ENCODE measurements around the gene MTHFD1L. TPM values are rescaled to one million over a fixed set of nuclear protein-coding genes. Genes with fewer than 3 reads are reported as not detected.

Gene MTHFD1L
- total and polyA plus RNA-seq, 2 of the 8 experiments (the other 6 are each of a cell fraction or from before 2014, with no cell fraction given) = 29.2 to 105 TPM

DNA sequence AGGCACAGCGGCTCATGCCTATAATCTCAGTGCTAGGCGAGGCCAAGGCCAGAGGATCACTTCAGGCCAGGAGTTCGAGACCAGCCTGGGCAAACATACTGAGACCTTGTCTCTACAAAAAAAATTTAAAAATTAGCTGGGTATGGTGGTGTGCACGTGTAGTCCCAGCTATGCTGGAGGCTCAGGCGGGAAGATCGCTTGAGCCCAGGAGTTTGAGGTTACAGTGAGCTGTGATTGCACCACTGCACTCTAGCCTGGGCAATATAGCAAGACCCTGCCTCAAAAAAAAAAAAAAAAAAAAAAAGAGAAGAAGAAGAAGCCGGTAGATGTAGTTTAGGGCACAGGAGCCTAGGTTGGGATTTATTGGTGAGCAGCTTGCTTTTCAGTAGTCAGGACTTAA lies 20.7 kb downstream of the MTHFD1L start:
- POLR2A ChIA-PET (ENCODE audit: partially characterized antibody) = interaction anchor here (1.6 to 2.5 kb wide), 3 partner anchors 13 to 20 kb away, joined by 4 to 14 read pairs (median 6); partner anchors contain the start of gene MTHFD1L
- CTCF ChIA-PET (ENCODE audit: partially characterized antibody) = interaction anchor here (0.6 to 2.1 kb wide), 4 partner anchors 9 to 200 kb away, joined by 3 to 8 read pairs (median 4); no protein-coding TSS in a partner anchor
- TF ChIP-seq SIX5 (IDR thresholded peaks at IDR 0.05; ENCODE audit: low read depth, low read length) (no peak), EZH2 (IDR thresholded peaks at IDR 0.05; ENCODE audit: low read depth, low read length, severe bottlenecking) (no peak), GABPA (IDR thresholded peaks at IDR 0.05; ENCODE audit: borderline replicate concordance, insufficient read depth, low read length) (no peak), NRF1 (IDR thresholded peaks at IDR 0.05; ENCODE audit: low read depth, low read length) (no peak), CTBP2 (IDR thresholded peaks at IDR 0.05; ENCODE audit: borderline replicate concordance, insufficient read depth, insufficient read length, low read length) (no peak), BACH1 (IDR thresholded peaks at IDR 0.05; ENCODE audit: low read length) (no peak), CREB1 (IDR thresholded peaks at IDR 0.05) (no peak), CHD2 (IDR thresholded peaks at IDR 0.05; ENCODE audit: low read length) (no peak), POU5F1 (IDR thresholded peaks at IDR 0.05; ENCODE audit: low read depth, low read length) (no peak), SRF (IDR thresholded peaks at IDR 0.05; ENCODE audit: low read depth, low read length) (no peak)
- TF ChIP-seq, protein P1, sequence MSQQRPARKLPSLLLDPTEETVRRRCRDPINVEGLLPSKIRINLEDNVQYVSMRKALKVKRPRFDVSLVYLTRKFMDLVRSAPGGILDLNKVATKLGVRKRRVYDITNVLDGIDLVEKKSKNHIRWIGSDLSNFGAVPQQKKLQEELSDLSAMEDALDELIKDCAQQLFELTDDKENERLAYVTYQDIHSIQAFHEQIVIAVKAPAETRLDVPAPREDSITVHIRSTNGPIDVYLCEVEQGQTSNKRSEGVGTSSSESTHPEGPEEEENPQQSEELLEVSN (IDR thresholded peaks at IDR 0.05) = no peak
- TF ChIP-seq, protein P2, sequence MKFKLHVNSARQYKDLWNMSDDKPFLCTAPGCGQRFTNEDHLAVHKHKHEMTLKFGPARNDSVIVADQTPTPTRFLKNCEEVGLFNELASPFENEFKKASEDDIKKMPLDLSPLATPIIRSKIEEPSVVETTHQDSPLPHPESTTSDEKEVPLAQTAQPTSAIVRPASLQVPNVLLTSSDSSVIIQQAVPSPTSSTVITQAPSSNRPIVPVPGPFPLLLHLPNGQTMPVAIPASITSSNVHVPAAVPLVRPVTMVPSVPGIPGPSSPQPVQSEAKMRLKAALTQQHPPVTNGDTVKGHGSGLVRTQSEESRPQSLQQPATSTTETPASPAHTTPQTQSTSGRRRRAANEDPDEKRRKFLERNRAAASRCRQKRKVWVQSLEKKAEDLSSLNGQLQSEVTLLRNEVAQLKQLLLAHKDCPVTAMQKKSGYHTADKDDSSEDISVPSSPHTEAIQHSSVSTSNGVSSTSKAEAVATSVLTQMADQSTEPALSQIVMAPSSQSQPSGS (IDR thresholded peaks at IDR 0.05; ENCODE audit: low read length) = no peak

More for the DNA sequence above, 20.7 kb downstream of the MTHFD1L start:
- Histone ChIP-seq H3K56ac (replicated peaks; ENCODE audit: insufficient read length, low read depth, low read length) (no peak overlapping the region), H2BK120ac (replicated peaks; ENCODE audit: low read depth, low read length) (no peak overlapping the region), H2BK20ac (ENCODE audit: low read length) (no peak overlapping the region), H3K18ac (ENCODE audit: extremely low read depth, low read length) (no peak overlapping the region), H4K91ac (replicated peaks; ENCODE audit: insufficient read length, low read length) (no peak overlapping the region), H3K23ac (ENCODE audit: insufficient read length) (no peak overlapping the region), H3K9ac (replicated peaks in 1 of 4; ENCODE audit: extremely low read depth in 1 of 4, low read depth in 3 of 4, low read length in 3 of 4) (no peak overlapping the region), H2BK15ac (ENCODE audit: low read length) (no peak overlapping the region), H2AK5ac (ENCODE audit: low read depth, low read length) (no peak overlapping the region), H4K5ac (ENCODE audit: insufficient read length, low read depth, low read length) (no peak overlapping the region), H3K14ac (ENCODE audit: insufficient read length) (no peak overlapping the region), H2BK5ac (ENCODE audit: low read depth, low read length) (no peak overlapping the region), H3K4ac (replicated peaks; ENCODE audit: insufficient read length, low read depth, low read length) (no peak overlapping the region), H3K79me2 (ENCODE audit: control insufficient read depth in 1 of 2, insufficient read depth in 2 of 2, low read length in 2 of 2) (peaks cover 0 to 12% of the 10 kb centered on the region in 2 experiments; a peak in 2 of 4 replicates), H3K4me3 (ENCODE audit: extremely low read depth in 1 of 4, insufficient read depth in 2 of 4, low read depth in 3 of 4, low read length in 4 of 4) (no peak overlapping the region), H2AFZ (ENCODE audit: low read length) (no peak overlapping the region), H3K27ac (ENCODE audit: low read depth, low read length) (no peak overlapping the region), H3K4me1 (replicated peaks in 1 of 4; ENCODE audit: control insufficient read depth in 3 of 4, insufficient read depth in 4 of 4, low read length in 3 of 4) (no peaks in the 10 kb centered on the region), H3K36me3 (ENCODE audit: control insufficient read depth in 2 of 4, insufficient read depth in 4 of 4, low read length in 3 of 4) (peaks cover 13 to 66% (median 37%) of the 10 kb centered on the region in 4 experiments), H4K8ac (ENCODE audit: extremely low read depth, insufficient read depth, low read length) (no peak overlapping the region), H2BK12ac (ENCODE audit: low read depth, low read length) (no peak overlapping the region), H3K9me3 (ENCODE audit: insufficient read depth in 2 of 2, low read depth in 1 of 2, low read length in 1 of 2) (no peaks in the 10 kb centered on the region), H4K20me1 (replicated peaks in 1 of 2; ENCODE audit: control insufficient read depth in 1 of 2, insufficient read depth in 2 of 2, low read length in 2 of 2) (peaks cover 0 to 2% of the 10 kb centered on the region in 2 experiments), H3K4me2 (ENCODE audit: insufficient read depth in 1 of 2, low read depth in 2 of 2, low read length in 2 of 2) (no peak overlapping the region), H3K23me2 (ENCODE audit: low read depth, low read length) (no peaks in the 10 kb centered on the region), H3K27me3 (replicated peaks in 1 of 4; ENCODE audit: control insufficient read depth in 3 of 4, extremely low read depth in 1 of 4, insufficient read depth in 3 of 4, low read length in 3 of 4) (no peaks in the 10 kb centered on the region), H3K79me1 (ENCODE audit: low read depth, low read length) (no peaks in the 10 kb centered on the region)
- DNase-seq (ENCODE audit: low read depth in 1 of 2, low spot score in 2 of 2) (no peak), FAIRE-seq (no peak)
- WGBS, 2 experiments (ENCODE audit: extremely low coverage in 1 of 2, insufficient coverage in 1 of 2, insufficient read length in 1 of 2, insufficient replicate concordance in 2 of 2, low coverage in 1 of 2, low lambda C conversion rate in 2 of 2, missing lambda C conversion rate in 1 of 2) = 94% methylated on average over 6 of the region's 7 CpGs; no CpG with 5 or more reads in 1 of the 2 experiments

Data from H1 (cell line).